Vagina (tissue), 2 donors: ENCODE data around the gene MYRF. TPM values are rescaled to one million over a fixed set of nuclear protein-coding genes. Genes with fewer than 3 reads are reported as not detected.

Source experiments
- DNase-seq, 2 donors: peaks; one replicate each; pipeline ENCODE4 v3.0.0-alpha.2; 2017; ENCODE audit errors: extremely low spot score in 2 of 2
- H3K27ac ChIP-seq: fragments of 200-600 bp; sonication (generic); one replicate; pipeline ENCODE4 v1.5.1; 2019
- H3K27me3 ChIP-seq: fragments of 200-600 bp; sonication (generic); one replicate; pipeline ENCODE4 v1.5.1; 2019
- H3K36me3 ChIP-seq, 2 donors: fragments of 200-600 bp; sonication (generic); one replicate each; pipeline ENCODE4 v1.5.1; 2017 to 2019
- H3K4me1 ChIP-seq: fragments of 200-600 bp; sonication (generic); one replicate; pipeline ENCODE4 v1.5.1; 2019
- H3K4me3 ChIP-seq, 2 donors: fragments of 200-600 bp; sonication (generic); 1 replicate in 1 of 2; 2 replicates in 1 of 2; pipeline ENCODE4 v1.5.1; 2016 to 2019
- H3K9me3 ChIP-seq: fragments of 200-600 bp; sonication (generic); one replicate; pipeline ENCODE4 v1.5.1; 2019
- POLR2A ChIP-seq, 2 donors: fragments of 450-650 bp; IDR thresholded peaks; one replicate each; pipeline ENCODE4 v1.6.1; 2017; ENCODE audit warnings: antibody characterized with exemption in 2 of 2, mild to moderate bottlenecking in 2 of 2, moderate library complexity in 2 of 2
- POLR2AphosphoS5 ChIP-seq, 2 donors: sonication (generic); formaldehyde crosslinking; IDR thresholded peaks; one replicate each; pipeline ENCODE4 v1.9.0; 2017; ENCODE audit warnings: antibody characterized with exemption in 2 of 2, mild to moderate bottlenecking in 2 of 2, low read depth in 1 of 2; ENCODE audit not compliant: insufficient read depth in 1 of 2
- intact Hi-C: fragments of 100-400 bp; cut with DNase I; formaldehyde crosslinking; loops from one replicate; pipeline ENCODE4 v1.15.1; 2023
- total RNA-seq: library from RNA; depleted of rRNA; stranded (reverse); fragments of >200 nt; gene quantifications from one replicate; pipeline ENCODE4 v1.2.3, GENCODE V29; 2016
- TF ChIP-seq, protein P1 (sequence below), 3 experiments: fragments of 450-650 bp in 2 of 3; fragments of 200-600 bp in 1 of 3; sonication (generic) in 1 of 3; IDR thresholded peaks; one replicate each; pipeline ENCODE4 v1.5.1; 2017 to 2019; ENCODE audit warnings: antibody characterized with exemption in 3 of 3, mild to moderate bottlenecking in 2 of 3, moderate library complexity in 2 of 3

Gene MYRF
- total RNA-seq, 1 donor from 2014 or later, result 0.25 TPM

DNA sequence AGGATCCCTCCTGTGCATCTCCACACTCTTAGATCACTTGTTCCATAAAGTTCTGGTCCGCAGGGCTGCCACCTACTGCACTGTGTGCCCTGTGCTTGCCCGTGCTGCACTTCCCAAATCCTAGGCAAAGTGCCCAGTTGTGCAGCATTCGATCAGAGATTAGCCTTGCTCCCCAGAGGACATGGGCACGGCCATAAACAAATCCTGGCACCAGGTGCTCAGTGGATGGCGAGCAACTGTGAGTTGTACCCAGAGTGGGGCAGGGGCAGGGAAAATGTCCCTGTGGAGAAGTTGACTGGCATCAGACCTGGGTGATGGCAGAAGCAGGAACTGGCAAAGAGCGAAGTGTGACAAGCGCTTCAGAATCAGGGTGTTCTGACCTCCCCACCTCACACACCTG is 80.3 kb downstream of the MYRF start:
- Histone ChIP-seq H3K27ac (peak overlapping the region; percentile 78), H3K4me3 (no peak overlapping the region), H3K27me3 (no peaks in the 10 kb centered on the region), H3K9me3 (no peaks in the 10 kb centered on the region), H3K4me1 (peaks cover 67% of the 10 kb centered on the region), H3K36me3 (no peaks in the 10 kb centered on the region)
- TF ChIP-seq POLR2A (IDR thresholded peaks at IDR 0.05) (no peak), POLR2AphosphoS5 (IDR thresholded peaks at IDR 0.05; ENCODE audit: insufficient read depth in 1 of 2, low read depth in 1 of 2) (no peak)
- TF ChIP-seq, protein P1, sequence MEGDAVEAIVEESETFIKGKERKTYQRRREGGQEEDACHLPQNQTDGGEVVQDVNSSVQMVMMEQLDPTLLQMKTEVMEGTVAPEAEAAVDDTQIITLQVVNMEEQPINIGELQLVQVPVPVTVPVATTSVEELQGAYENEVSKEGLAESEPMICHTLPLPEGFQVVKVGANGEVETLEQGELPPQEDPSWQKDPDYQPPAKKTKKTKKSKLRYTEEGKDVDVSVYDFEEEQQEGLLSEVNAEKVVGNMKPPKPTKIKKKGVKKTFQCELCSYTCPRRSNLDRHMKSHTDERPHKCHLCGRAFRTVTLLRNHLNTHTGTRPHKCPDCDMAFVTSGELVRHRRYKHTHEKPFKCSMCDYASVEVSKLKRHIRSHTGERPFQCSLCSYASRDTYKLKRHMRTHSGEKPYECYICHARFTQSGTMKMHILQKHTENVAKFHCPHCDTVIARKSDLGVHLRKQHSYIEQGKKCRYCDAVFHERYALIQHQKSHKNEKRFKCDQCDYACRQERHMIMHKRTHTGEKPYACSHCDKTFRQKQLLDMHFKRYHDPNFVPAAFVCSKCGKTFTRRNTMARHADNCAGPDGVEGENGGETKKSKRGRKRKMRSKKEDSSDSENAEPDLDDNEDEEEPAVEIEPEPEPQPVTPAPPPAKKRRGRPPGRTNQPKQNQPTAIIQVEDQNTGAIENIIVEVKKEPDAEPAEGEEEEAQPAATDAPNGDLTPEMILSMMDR (IDR thresholded peaks at IDR 0.05), result no peak
- no peak for DNase-seq
- intact Hi-C loops, result no loop called here

DNA sequence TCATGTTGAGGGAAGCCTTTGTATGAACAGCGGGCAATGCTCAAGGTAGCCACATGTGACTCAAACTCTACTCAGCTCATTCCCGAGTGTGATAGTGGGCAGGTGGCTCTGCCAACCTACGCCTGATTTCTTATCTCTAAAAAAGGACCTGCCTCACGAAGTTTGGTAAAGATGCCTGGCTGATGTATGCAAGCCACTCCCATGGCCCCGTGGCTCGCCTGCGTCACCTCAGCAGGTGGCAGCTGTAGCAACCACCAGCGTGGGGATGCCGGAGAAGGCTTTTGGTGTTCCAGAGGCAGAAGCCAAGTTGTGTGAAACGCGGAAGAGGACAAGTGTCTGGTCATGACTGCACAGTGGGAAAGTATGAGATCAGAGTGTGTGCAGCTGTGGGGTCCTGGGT is 81.0 kb downstream of the MYRF start:
- Histone ChIP-seq H3K36me3 (no peaks in the 10 kb centered on the region), H3K27me3 (no peaks in the 10 kb centered on the region), H3K27ac (no peak overlapping the region), H3K4me3 (no peak overlapping the region), H3K4me1 (peaks cover 60% of the 10 kb centered on the region), H3K9me3 (no peaks in the 10 kb centered on the region)
- TF ChIP-seq POLR2A (IDR thresholded peaks at IDR 0.05) (no peak), POLR2AphosphoS5 (IDR thresholded peaks at IDR 0.05; ENCODE audit: insufficient read depth in 1 of 2, low read depth in 1 of 2) (no peak)
- TF ChIP-seq, protein P1 (IDR thresholded peaks at IDR 0.05), result no peak
- intact Hi-C loops, result no loop called here
- DNase-seq, result no peak

DNA sequence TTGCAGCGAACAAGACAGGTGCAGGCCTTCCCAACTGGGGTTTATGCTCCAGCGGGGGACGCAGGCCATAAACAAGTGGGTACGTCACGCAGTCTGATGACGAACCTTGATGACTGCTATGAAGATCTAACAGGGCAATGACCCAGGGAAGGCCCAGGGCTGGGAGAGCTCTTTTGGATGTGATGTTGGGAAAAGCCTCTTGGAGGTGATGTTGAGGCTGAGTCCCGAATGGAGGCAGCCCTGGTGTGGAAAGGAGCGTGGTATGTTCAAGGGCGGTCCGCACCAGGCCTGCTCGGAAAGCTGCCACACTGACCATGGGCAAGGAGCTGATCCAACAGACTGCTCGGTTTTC is 81.5 kb downstream of the MYRF start:
- TF ChIP-seq, protein P1 (IDR thresholded peaks at IDR 0.05), result no peak
- no peak for TF ChIP-seq POLR2A (IDR thresholded peaks at IDR 0.05)
- no peak for TF ChIP-seq POLR2AphosphoS5 (IDR thresholded peaks at IDR 0.05; ENCODE audit: insufficient read depth in 1 of 2, low read depth in 1 of 2)
- Histone ChIP-seq H3K27me3 (no peaks in the 10 kb centered on the region), H3K9me3 (no peaks in the 10 kb centered on the region), H3K36me3 (no peaks in the 10 kb centered on the region), H3K4me1 (peaks cover 56% of the 10 kb centered on the region), H3K4me3 (no peak overlapping the region), H3K27ac (peak overlapping the region; percentile 76)
- no peak for DNase-seq
- intact Hi-C loops, result no loop called here

DNA sequence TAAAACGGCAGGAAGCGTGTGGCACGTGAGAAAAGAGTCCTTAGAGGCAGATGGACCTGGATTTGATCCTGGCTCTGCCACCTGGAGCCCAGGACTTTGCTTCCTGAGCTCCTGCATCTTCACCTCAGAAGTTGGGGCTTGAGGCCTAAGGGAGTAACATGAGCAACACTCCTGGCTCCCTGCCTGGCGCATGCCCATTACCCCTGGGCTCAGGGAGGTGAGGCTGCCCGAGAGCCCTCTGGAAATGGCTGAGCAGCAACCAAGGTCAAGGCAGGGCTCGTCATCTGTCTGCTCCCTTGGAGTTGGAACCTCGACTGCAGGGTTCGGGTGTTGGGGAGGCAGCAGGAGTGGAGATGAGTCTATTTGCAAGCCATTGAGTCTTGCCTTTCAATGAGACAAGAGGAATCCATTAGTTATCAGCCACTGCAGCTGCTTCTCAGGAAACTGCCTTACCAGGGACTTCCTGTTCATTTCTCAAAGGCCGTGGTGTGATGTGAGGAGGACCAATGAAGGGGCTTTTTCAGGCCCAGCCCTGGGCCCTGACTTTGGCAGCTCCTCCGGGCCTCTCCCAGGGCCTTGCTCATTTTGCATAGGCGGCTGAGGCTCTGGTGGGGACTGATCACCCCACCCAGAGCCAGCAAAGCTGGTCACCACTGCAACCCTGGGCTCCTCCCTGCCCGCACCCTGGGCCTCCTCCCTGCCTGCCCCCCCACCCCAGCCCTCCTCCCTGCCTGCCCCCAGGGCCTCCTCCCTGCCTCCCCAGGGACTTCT is 82.0 kb downstream of the MYRF start:
- Histone ChIP-seq H3K27me3 (no peaks in the 10 kb centered on the region), H3K4me1 (peaks cover 50% of the 10 kb centered on the region), H3K9me3 (no peaks in the 10 kb centered on the region), H3K27ac (peak overlapping the region; percentile 76), H3K4me3 (no peak overlapping the region), H3K36me3 (no peaks in the 10 kb centered on the region)
- TF ChIP-seq POLR2AphosphoS5 (IDR thresholded peaks at IDR 0.05; ENCODE audit: insufficient read depth in 1 of 2, low read depth in 1 of 2), result peak in 1 of 2 donors; percentile 22
- TF ChIP-seq, protein P1 (IDR thresholded peaks at IDR 0.05), result no peak
- DNase-seq, result no peak
- intact Hi-C loops, result no loop called here

DNA sequence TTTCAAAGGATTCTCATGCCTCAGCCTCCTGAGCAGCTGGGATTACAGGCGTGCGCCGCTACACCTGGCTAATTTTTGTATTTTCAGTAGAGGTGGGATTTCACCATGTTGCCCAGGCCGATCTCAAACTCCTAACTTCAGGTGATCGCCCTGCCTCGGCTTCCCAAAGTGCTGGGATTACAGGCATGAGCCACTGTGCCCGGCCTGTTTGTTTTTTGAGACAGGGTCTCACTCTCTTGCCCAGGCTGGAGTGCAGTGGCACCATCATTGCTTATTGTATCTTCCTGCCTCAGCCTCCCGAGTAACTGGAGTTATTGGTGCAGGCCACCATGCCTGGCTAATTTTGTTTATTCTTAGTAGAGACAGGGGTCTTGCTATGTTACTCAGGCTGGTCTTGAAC is 83.8 kb downstream of the MYRF start:
- Histone ChIP-seq H3K9me3 (no peaks in the 10 kb centered on the region), H3K4me3 (no peak overlapping the region), H3K27ac (peak overlapping the region; percentile 48), H3K4me1 (peaks cover 42% of the 10 kb centered on the region), H3K36me3 (peaks cover 0 to 7% of the 10 kb centered on the region in 2 donors), H3K27me3 (no peaks in the 10 kb centered on the region)
- no peak for DNase-seq
- intact Hi-C loops, result no loop called here
- TF ChIP-seq POLR2AphosphoS5 (IDR thresholded peaks at IDR 0.05; ENCODE audit: insufficient read depth in 1 of 2, low read depth in 1 of 2) (no peak), POLR2A (IDR thresholded peaks at IDR 0.05) (no peak)
- TF ChIP-seq, protein P1 (IDR thresholded peaks at IDR 0.05), result no peak
